Nephron (organoid): ENCODE measurements around the gene SLC16A12.
"Not testable (repeated sequence)": the region's sequence is repeated elsewhere in the genome, so short reads cannot be mapped to it uniquely, and the experiment has no call there.

Source experiments
- H3K27ac Mint-ChIP-seq, 3 experiments: 2 replicates each; pipeline ENCODE4 v1.8.0; 2020; ENCODE audit warnings: mixed read lengths in 3 of 3, mild to moderate bottlenecking in 2 of 3, moderate library complexity in 1 of 3
- H3K27me3 Mint-ChIP-seq: 2 replicates; pipeline ENCODE4 v1.8.0; 2021; ENCODE audit warnings: low read depth, mild to moderate bottlenecking, moderate library complexity, mixed read lengths
- H3K36me3 Mint-ChIP-seq: 2 replicates; pipeline ENCODE4 v1.8.0; 2020; ENCODE audit warnings: low read depth, mixed read lengths
- H3K4me1 Mint-ChIP-seq: 2 replicates; pipeline ENCODE4 v1.8.0; 2020; ENCODE audit warnings: mixed read lengths
- H3K4me3 Mint-ChIP-seq, 3 experiments: 2 replicates each; pipeline ENCODE4 v1.8.0; 2020; ENCODE audit warnings: mild to moderate bottlenecking in 3 of 3, mixed read lengths in 3 of 3, moderate library complexity in 2 of 3
- H3K9me3 Mint-ChIP-seq: 2 replicates; pipeline ENCODE4 v1.8.0; 2020; ENCODE audit warnings: mixed read lengths
- CTCF ChIP-seq, 3 experiments: fragments of 200-600 bp; sonication (generic); IDR thresholded peaks; one replicate each; pipeline ENCODE4 v1.5.0; 2021; ENCODE audit warnings: antibody characterized with exemption in 3 of 3; ENCODE audit not compliant: unreplicated experiment in 3 of 3

SLC16A12 gene

GRCh38 chr10:89531359-89531758, 4.0 kb downstream of the SLC16A12 start:
- H3K36me3 Mint-ChIP-seq: peaks cover 4% of the 10 kb centered on the region
- H3K27ac Mint-ChIP-seq: no peak overlapping the region
- peaks cover 61% of the 10 kb centered on the region for H3K27me3 Mint-ChIP-seq
- no peak for TF ChIP-seq CTCF (IDR thresholded peaks at IDR 0.05; ENCODE audit: unreplicated experiment in 3 of 3)
- H3K4me3 Mint-ChIP-seq: no peak overlapping the region
- no peaks in the 10 kb centered on the region for H3K9me3 Mint-ChIP-seq
- H3K4me1 Mint-ChIP-seq: peaks cover 12% of the 10 kb centered on the region

GRCh38 chr10:89529711-89530110, 5.7 kb downstream of the SLC16A12 start:
- H3K27ac Mint-ChIP-seq, H3K9me3 Mint-ChIP-seq, H3K36me3 Mint-ChIP-seq, H3K4me3 Mint-ChIP-seq: not testable (repeated sequence)
- H3K27me3 Mint-ChIP-seq: peaks cover 48% of the 10 kb centered on the region
- H3K4me1 Mint-ChIP-seq: peaks cover 19% of the 10 kb centered on the region

- H3K4me3 Mint-ChIP-seq: no peak overlapping the region
- peaks cover 16% of the 10 kb centered on the region for H3K27me3 Mint-ChIP-seq
- no peaks in the 10 kb centered on the region for H3K9me3 Mint-ChIP-seq
- no peak for TF ChIP-seq CTCF (IDR thresholded peaks at IDR 0.05; ENCODE audit: unreplicated experiment in 3 of 3)
- H3K27ac Mint-ChIP-seq: peak overlapping the region in 1 of 3 experiments; percentile 16
- no peaks in the 10 kb centered on the region for H3K36me3 Mint-ChIP-seq
- H3K4me1 Mint-ChIP-seq: peaks cover 13% of the 10 kb centered on the region
Observed at GRCh38 chr10:89526358-89526757, 9.0 kb downstream of the SLC16A12 start.

GRCh38 chr10:89525556-89525955, 9.8 kb downstream of the SLC16A12 start:
- Mint-ChIP-seq H3K27ac (no peak overlapping the region), H3K36me3 (no peaks in the 10 kb centered on the region), H3K4me3 (no peak overlapping the region), H3K9me3 (no peaks in the 10 kb centered on the region), H3K27me3 (peaks cover 8% of the 10 kb centered on the region), H3K4me1 (peaks cover 13% of the 10 kb centered on the region)
- no peak for TF ChIP-seq CTCF (IDR thresholded peaks at IDR 0.05; ENCODE audit: unreplicated experiment in 3 of 3)

- no peak for TF ChIP-seq CTCF (IDR thresholded peaks at IDR 0.05; ENCODE audit: unreplicated experiment in 3 of 3)
- Mint-ChIP-seq H3K36me3 (no peaks in the 10 kb centered on the region), H3K27me3 (no peaks in the 10 kb centered on the region), H3K9me3 (no peaks in the 10 kb centered on the region), H3K4me3 (no peak overlapping the region), H3K27ac (peak overlapping the region in 1 of 3 experiments; percentile 34), H3K4me1 (peaks cover 16% of the 10 kb centered on the region)
Observed at GRCh38 chr10:89524279-89524678, 11.1 kb downstream of the SLC16A12 start.

- Mint-ChIP-seq H3K4me1 (peaks cover 20% of the 10 kb centered on the region), H3K27ac (no peak overlapping the region), H3K27me3 (no peaks in the 10 kb centered on the region), H3K36me3 (no peaks in the 10 kb centered on the region), H3K4me3 (no peak overlapping the region), H3K9me3 (no peaks in the 10 kb centered on the region)
- no peak for TF ChIP-seq CTCF (IDR thresholded peaks at IDR 0.05; ENCODE audit: unreplicated experiment in 3 of 3)
Observed at GRCh38 chr10:89523274-89523673, 12.1 kb downstream of the SLC16A12 start.
